ENCODE measurements around the gene C16orf46.
A peak's percentile ranks its signal among the peaks of the same experiment; 100 is the strongest.

C16orf46 gene

DNA sequence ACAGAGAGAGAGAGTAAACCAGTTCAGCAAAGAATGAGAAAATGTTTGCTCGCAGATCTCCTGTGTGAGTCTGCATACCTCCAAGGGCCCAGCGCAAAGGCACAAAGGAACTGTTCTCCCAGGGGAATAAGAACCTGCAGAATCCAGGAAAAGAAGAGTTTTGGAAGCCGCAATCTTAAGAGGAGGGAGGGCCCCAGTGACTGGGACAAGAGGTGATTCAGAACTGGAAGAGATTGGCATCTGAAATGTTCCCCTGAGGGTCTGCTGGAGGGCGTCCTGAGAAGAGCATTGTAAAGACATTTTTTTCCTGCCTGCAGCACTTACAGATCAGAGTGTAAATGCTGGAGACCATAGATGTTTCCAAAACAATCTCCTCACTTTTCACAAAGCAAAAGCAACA is 35.3 kb downstream of the C16orf46 start:
- peaks cover 33 to 38% of the 10 kb centered on the region in 2 donors for H3K36me3 ChIP-seq (ENCODE audit: control insufficient read depth in 2 of 2, insufficient read depth in 2 of 2, low read length in 2 of 2)
- peaks cover 11% of the 10 kb centered on the region for H3K4me1 ChIP-seq (ENCODE audit: control insufficient read depth, insufficient read depth, low read length)
- no peak overlapping the region for H3K9ac ChIP-seq (ENCODE audit: low read length in 2 of 2)
- no peak overlapping the region for H3K27ac ChIP-seq (ENCODE audit: low read length)
- H3K9me3 ChIP-seq (ENCODE audit: control insufficient read depth in 2 of 2, low read length in 2 of 2): no peaks in the 10 kb centered on the region
- no peak overlapping the region for H3K4me3 ChIP-seq (ENCODE audit: low read length in 2 of 2)
- H3K27me3 ChIP-seq (ENCODE audit: control insufficient read depth in 1 of 2, insufficient read depth in 2 of 2, low read length in 2 of 2): no peaks in the 10 kb centered on the region

DNA sequence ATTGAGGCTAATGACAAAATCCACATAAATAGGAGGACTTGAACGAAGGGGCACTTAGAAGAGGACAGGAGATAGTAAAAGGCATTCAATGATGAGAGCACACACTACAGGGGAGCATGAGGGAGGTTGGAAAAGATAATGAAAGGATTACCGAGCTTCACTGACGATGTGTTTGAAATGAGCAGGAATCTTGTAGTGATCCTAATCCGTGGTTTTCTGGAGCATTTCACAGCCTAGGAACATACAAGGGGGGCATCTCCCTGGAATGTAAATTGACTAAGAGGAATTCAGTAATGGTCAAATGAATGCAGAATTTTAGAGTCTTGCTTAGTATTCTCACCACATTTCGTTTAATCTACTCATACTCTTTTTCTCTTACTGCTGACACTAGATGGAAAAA is 36.2 kb downstream of the C16orf46 start:
- Histone ChIP-seq H3K36me3 (ENCODE audit: control insufficient read depth in 2 of 2, insufficient read depth in 2 of 2, low read length in 2 of 2) (peaks cover 33 to 38% of the 10 kb centered on the region in 2 donors), H3K27ac (ENCODE audit: low read length) (no peak overlapping the region), H3K27me3 (ENCODE audit: control insufficient read depth in 1 of 2, insufficient read depth in 2 of 2, low read length in 2 of 2) (no peaks in the 10 kb centered on the region), H3K9ac (ENCODE audit: low read length in 2 of 2) (no peak overlapping the region), H3K4me1 (ENCODE audit: control insufficient read depth, insufficient read depth, low read length) (peaks cover 13% of the 10 kb centered on the region), H3K4me3 (ENCODE audit: low read length in 2 of 2) (no peak overlapping the region), H3K9me3 (ENCODE audit: control insufficient read depth in 2 of 2, low read length in 2 of 2) (no peaks in the 10 kb centered on the region)

DNA sequence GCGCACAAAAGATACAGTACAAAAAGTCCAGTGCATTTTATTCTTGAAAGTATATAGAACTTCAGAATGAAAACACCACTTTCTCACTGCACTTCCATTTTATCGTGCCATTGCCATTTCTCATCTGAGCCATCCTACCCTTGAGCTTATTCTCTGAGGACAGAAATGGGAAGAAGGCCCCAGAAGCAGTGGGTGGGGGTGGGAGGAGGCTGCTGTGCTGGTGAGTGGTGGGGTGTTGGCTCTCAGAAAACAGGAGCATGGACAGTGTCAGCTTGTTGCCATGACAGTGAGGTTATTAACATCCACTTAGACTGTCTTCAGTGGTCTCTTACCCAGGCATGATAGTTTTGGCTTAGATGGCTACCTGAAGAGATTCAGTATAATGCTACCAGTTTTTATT is 36.9 kb downstream of the C16orf46 start:
- H3K4me1 ChIP-seq (ENCODE audit: control insufficient read depth, insufficient read depth, low read length): peaks cover 17% of the 10 kb centered on the region
- no peak overlapping the region for H3K27ac ChIP-seq (ENCODE audit: low read length)
- H3K9me3 ChIP-seq (ENCODE audit: control insufficient read depth in 2 of 2, low read length in 2 of 2): no peaks in the 10 kb centered on the region
- no peak overlapping the region for H3K9ac ChIP-seq (ENCODE audit: low read length in 2 of 2)
- H3K36me3 ChIP-seq (ENCODE audit: control insufficient read depth in 2 of 2, insufficient read depth in 2 of 2, low read length in 2 of 2): peaks cover 26 to 32% of the 10 kb centered on the region in 2 donors
- H3K4me3 ChIP-seq (ENCODE audit: low read length in 2 of 2): no peak overlapping the region
- H3K27me3 ChIP-seq (ENCODE audit: control insufficient read depth in 1 of 2, insufficient read depth in 2 of 2, low read length in 2 of 2): no peaks in the 10 kb centered on the region

DNA sequence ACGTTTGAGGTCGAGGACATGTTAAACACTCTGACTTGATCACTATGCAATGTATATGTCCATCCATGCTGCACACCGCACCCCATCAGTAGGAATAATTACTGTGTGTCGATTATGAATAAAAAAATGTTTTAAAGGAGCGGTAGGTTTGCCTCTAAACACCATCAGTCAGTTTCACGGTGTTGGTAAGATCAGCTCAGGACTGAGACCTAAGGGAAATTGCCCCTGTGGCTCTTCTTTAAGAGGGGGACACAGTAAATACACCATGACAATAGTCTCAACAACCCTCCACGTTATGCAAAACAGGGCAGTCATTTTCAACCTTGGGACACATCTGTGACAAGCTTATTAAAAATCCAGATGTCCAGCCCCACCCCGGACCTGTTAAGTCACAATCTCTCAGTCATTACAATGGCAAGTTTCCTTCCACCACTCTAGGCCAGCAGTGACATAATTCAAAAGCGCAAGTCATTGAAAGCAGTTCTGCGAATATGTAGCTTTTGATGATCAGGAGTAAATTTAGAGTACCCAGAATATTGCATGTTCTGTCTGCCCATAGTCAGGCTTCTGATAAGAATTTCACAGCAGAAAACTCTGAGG is 40.2 kb downstream of the C16orf46 start:
- Histone ChIP-seq H3K36me3 (ENCODE audit: control insufficient read depth in 2 of 2, insufficient read depth in 2 of 2, low read length in 2 of 2) (peaks cover 0 to 6% of the 10 kb centered on the region in 2 donors), H3K4me3 (ENCODE audit: low read length in 2 of 2) (peak overlapping the region; percentile 27 to 82), H3K9me3 (ENCODE audit: control insufficient read depth in 2 of 2, low read length in 2 of 2) (no peaks in the 10 kb centered on the region), H3K27ac (ENCODE audit: low read length) (no peak overlapping the region), H3K9ac (ENCODE audit: low read length in 2 of 2) (peak overlapping the region; percentile 34 to 80), H3K4me1 (ENCODE audit: control insufficient read depth, insufficient read depth, low read length) (peaks cover 17% of the 10 kb centered on the region), H3K27me3 (ENCODE audit: control insufficient read depth in 1 of 2, insufficient read depth in 2 of 2, low read length in 2 of 2) (no peaks in the 10 kb centered on the region)

DNA sequence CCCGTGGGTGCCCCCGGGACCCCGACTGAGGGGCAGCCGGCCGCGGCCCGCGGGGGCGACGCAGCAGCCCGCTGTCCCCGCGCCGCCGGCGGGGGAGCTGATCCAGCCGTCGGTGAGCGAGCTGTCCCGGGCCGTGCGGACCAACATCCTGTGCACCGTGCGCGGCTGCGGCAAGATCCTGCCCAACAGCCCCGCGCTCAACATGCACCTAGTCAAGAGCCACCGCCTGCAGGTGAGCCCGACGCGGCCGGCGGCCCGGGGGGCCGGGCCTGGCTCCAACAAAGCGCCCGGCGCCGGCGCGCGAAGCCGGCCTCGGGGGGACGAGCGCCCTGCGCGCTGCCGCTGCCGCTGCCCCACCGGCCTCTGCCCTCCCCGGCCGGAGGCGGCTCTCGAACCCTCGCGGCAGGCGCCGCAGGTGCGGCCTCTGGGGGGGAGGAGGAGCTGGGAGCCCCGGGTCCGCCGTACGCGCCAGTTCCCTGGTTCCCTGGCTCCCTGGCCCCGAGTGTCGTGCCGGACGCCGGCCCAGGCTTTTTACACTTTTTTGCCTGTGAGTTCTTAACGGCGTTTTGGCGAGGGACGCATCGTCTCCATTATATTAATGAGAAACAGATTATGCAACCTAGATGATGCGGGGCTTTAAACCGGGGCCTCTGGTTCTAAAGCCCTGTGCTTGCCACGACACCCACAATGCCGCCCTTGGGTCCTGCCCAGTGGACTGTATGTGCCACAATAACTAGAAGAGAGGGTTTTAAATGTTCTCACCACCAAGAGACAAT is 40.9 kb downstream of the C16orf46 start:
- Histone ChIP-seq H3K9ac (ENCODE audit: low read length in 2 of 2) (peak overlapping the region; percentile 34 to 80), H3K27ac (ENCODE audit: low read length) (no peak overlapping the region), H3K9me3 (ENCODE audit: control insufficient read depth in 2 of 2, low read length in 2 of 2) (no peaks in the 10 kb centered on the region), H3K36me3 (ENCODE audit: control insufficient read depth in 2 of 2, insufficient read depth in 2 of 2, low read length in 2 of 2) (no peaks in the 10 kb centered on the region), H3K4me1 (ENCODE audit: control insufficient read depth, insufficient read depth, low read length) (peaks cover 17% of the 10 kb centered on the region), H3K4me3 (ENCODE audit: low read length in 2 of 2) (peak overlapping the region; percentile 27 to 82), H3K27me3 (ENCODE audit: control insufficient read depth in 1 of 2, insufficient read depth in 2 of 2, low read length in 2 of 2) (no peaks in the 10 kb centered on the region)

DNA sequence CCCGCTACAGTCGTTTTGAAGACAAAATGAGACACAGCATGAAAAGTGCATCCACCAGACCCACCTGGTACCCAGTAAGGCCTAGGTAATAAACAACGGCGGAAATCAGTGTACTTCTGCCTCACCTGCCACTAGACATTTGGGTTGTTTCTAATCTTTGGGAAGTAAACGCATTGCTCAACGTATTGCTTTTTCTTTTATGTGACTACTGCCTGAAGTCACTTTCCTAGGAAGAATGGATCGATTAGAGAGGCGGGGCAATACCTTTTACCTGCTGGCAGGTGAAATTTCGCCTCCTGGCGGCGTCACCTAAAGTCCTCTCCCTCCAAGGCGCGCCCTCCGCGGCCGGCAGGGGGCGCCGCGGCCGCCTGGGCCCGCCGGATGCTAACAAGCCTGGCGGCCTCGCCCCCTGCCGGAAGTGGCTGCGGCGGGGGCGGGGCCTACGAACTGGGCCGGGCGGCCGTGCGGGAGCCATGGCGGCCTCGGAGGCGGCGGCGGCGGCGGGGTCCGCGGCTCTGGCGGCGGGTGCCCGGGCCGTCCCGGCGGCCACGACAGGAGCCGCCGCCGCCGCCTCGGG is 41.6 kb downstream of the C16orf46 start, which contains the start of gene ATMIN:
Gene ATMIN (plus strand): TSS at position 445 of the 577 bp plus-strand sequence. CDS start 29 bp downstream, at position 474.
- Histone ChIP-seq H3K4me1 (ENCODE audit: control insufficient read depth, insufficient read depth, low read length) (peaks cover 17% of the 10 kb centered on the region), H3K4me3 (ENCODE audit: low read length in 2 of 2) (peak within 1 kb of the TSS; percentile 27 to 82), H3K36me3 (ENCODE audit: control insufficient read depth in 2 of 2, insufficient read depth in 2 of 2, low read length in 2 of 2) (no peaks in the 10 kb centered on the region), H3K9ac (ENCODE audit: low read length in 2 of 2) (peak within 1 kb of the TSS; percentile 34 to 80), H3K27me3 (ENCODE audit: control insufficient read depth in 1 of 2, insufficient read depth in 2 of 2, low read length in 2 of 2) (no peaks in the 10 kb centered on the region), H3K27ac (ENCODE audit: low read length) (no peak within 1 kb of the TSS), H3K9me3 (ENCODE audit: control insufficient read depth in 2 of 2, low read length in 2 of 2) (no peaks in the 10 kb centered on the region)

DNA sequence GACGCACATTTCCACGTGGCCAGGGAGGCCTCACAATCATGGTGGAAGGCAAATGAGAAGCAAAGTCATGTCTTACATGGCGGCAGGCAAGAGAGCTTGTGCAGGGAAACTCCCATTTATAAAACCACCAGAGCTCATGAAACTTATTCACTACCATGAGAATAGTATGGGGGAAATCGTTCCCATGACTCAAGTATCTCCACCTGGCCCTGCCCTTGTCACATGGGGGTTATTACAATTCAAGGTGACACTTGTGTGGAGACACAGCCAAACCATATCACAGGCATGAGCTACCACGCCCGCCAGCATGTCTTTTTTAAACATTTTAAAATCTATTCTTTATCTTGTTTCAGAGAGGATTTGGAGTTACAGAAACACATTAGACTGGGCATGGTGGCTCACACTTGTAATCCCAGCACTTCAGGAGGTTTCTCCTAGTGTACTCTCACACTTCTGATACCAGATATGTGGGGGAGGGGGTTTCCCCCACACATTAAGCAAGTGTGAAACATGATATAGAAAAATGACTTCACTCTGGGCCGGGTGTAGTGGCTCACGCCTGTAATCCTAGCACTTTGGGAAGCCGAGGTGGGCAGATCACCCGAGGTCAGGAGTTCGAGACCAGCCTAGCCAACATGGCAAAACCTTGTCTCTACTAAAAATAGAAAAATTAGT is 47.0 kb downstream of the C16orf46 start:
- Histone ChIP-seq H3K27ac (ENCODE audit: low read length) (no peak overlapping the region), H3K9me3 (ENCODE audit: control insufficient read depth in 2 of 2, low read length in 2 of 2) (no peaks in the 10 kb centered on the region), H3K36me3 (ENCODE audit: control insufficient read depth in 2 of 2, insufficient read depth in 2 of 2, low read length in 2 of 2) (no peaks in the 10 kb centered on the region), H3K9ac (ENCODE audit: low read length in 2 of 2) (no peak overlapping the region), H3K27me3 (ENCODE audit: control insufficient read depth in 1 of 2, insufficient read depth in 2 of 2, low read length in 2 of 2) (no peaks in the 10 kb centered on the region), H3K4me1 (ENCODE audit: control insufficient read depth, insufficient read depth, low read length) (no peaks in the 10 kb centered on the region), H3K4me3 (ENCODE audit: low read length in 2 of 2) (no peak overlapping the region)

DNA sequence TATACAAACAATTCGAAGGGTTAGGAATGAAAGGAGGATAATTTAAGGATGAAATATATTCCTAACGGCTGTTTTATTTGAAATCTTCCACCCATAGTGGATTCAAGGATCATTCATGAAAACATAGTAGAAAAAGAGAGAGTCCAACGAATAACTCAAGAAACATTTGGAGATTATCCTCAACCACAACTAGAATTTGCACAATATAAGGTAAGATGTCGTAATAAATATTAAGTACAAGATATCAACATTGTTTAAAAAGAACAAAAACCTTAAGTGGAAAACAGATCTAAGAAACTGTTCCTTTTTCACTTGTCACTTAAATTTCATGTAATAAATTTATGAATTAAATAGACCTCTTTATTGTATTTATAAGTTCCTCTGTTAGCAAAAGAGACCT is 50.6 kb downstream of the C16orf46 start:
- no peaks in the 10 kb centered on the region for H3K36me3 ChIP-seq (ENCODE audit: control insufficient read depth in 2 of 2, insufficient read depth in 2 of 2, low read length in 2 of 2)
- H3K27me3 ChIP-seq (ENCODE audit: control insufficient read depth in 1 of 2, insufficient read depth in 2 of 2, low read length in 2 of 2): no peaks in the 10 kb centered on the region
- no peak overlapping the region for H3K27ac ChIP-seq (ENCODE audit: low read length)
- H3K9me3 ChIP-seq (ENCODE audit: control insufficient read depth in 2 of 2, low read length in 2 of 2): no peaks in the 10 kb centered on the region
- H3K4me3 ChIP-seq (ENCODE audit: low read length in 2 of 2): no peak overlapping the region
- H3K4me1 ChIP-seq (ENCODE audit: control insufficient read depth, insufficient read depth, low read length): no peaks in the 10 kb centered on the region
- no peak overlapping the region for H3K9ac ChIP-seq (ENCODE audit: low read length in 2 of 2)

DNA sequence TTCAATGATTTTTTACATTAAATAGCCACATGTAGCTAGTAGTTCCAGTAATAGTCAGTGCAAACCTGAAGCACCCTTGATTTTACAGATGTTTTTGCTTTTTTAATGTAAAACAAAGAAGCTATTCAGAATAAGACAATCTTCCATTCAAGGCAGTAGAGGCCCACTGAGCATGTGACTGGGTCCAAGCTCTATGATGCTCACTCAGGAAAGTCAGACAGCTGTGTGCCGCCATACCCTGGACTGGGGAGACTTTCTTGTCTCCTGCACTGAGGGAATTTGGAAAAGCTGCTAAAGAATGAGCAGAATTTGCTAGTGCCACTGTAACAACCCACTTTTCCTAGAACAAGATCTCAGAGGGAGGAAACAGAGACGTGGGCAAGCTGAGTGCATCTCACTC is 58.5 kb downstream of the C16orf46 start:
- Histone ChIP-seq H3K36me3 (ENCODE audit: control insufficient read depth in 2 of 2, insufficient read depth in 2 of 2, low read length in 2 of 2) (peaks cover 0 to 6% of the 10 kb centered on the region in 2 donors), H3K4me1 (ENCODE audit: control insufficient read depth, insufficient read depth, low read length) (no peaks in the 10 kb centered on the region), H3K9ac (ENCODE audit: low read length in 2 of 2) (no peak overlapping the region), H3K4me3 (ENCODE audit: low read length in 2 of 2) (no peak overlapping the region), H3K27me3 (ENCODE audit: control insufficient read depth in 1 of 2, insufficient read depth in 2 of 2, low read length in 2 of 2) (no peaks in the 10 kb centered on the region), H3K27ac (ENCODE audit: low read length) (no peak overlapping the region), H3K9me3 (ENCODE audit: control insufficient read depth in 2 of 2, low read length in 2 of 2) (no peaks in the 10 kb centered on the region)

DNA sequence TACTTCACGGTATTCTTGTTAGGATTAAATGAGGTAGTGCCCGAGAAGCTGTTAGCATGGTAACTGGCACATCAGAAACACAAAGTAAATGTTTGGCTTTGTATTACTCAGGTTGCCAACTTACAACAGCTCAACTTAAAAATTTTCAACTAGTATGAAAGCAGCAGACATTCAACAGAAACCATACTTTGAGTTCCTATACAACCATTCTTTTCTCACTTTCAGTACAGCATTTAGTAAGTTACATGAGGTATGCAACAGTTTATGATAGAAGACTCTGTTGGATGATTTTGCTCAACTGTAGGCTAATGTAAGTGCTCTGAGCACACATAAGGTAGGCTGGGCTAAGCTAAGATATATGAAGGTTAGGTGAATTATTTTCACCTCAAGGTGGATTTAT is 62.4 kb downstream of the C16orf46 start:
- Histone ChIP-seq H3K9me3 (ENCODE audit: control insufficient read depth in 2 of 2, low read length in 2 of 2) (no peaks in the 10 kb centered on the region), H3K27ac (ENCODE audit: low read length) (peak overlapping the region; percentile 7), H3K27me3 (ENCODE audit: control insufficient read depth in 1 of 2, insufficient read depth in 2 of 2, low read length in 2 of 2) (no peaks in the 10 kb centered on the region), H3K9ac (ENCODE audit: low read length in 2 of 2) (no peak overlapping the region), H3K36me3 (ENCODE audit: control insufficient read depth in 2 of 2, insufficient read depth in 2 of 2, low read length in 2 of 2) (peaks cover 0 to 6% of the 10 kb centered on the region in 2 donors), H3K4me3 (ENCODE audit: low read length in 2 of 2) (no peak overlapping the region), H3K4me1 (ENCODE audit: control insufficient read depth, insufficient read depth, low read length) (peaks cover 3% of the 10 kb centered on the region)
